Iris pigment epithelial cell (primary cell): Measurements from ENCODE around the gene GYPA.
"Not testable (repeated sequence)": the region's sequence is repeated elsewhere in the genome, so short reads cannot be mapped to it uniquely, and the experiment has no call there.

Experiments
- DNase-seq: peaks from one replicate; pipeline ENCODE4 v3.0.0-alpha.2; 2011; ENCODE audit warnings: low read depth

GYPA gene

DNA sequence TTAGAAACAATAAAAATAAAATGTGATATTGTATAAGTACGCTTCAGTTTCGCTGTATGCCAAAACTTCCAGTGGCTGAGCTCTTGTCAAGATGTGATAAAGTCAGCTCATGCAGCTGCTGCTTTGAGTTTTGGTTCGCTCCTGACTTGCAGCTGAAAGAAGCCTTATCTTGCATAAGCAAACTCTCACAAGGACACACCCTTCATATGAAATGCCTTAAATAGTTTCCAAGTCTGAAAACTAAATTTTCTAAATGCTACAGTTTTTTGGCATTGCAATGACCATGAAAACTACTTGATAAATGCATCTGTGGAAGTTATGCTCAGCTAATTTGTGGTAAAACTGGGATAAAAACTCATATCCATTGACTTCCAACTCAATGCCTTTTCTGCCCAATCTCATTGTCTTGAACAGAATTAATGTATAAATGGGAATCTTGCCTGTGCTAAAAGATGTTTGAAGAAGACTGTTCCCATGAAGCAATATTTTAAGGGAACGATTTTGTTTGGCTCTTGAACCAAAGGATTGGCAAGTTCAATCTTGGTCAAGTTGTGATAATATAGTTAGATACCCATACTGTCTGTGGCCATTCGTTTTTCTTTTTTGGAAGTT, 11.7 kb downstream of the GYPA start:
- not testable (repeated sequence) for DNase-seq

DNA sequence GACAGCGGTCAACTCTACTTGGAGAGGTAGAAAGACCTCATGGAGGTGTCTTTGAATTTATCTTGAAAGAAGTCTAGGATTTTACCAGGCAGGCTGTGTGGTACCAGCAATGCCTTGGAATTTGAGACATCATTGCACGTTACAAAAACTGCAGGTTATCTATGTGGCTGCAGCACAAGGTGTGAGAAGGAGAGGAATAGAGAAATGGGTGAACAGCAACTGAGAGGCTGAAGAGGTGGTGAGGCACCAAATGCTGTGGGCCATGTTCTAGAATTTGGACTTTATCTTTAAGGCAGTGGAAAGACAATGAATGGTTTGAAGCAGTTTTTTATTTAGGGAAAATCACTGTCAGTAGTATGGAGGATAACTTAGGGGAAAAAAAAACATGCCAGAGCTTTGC, 15.4 kb downstream of the GYPA start:
- DNase-seq, result not testable (repeated sequence)

DNA sequence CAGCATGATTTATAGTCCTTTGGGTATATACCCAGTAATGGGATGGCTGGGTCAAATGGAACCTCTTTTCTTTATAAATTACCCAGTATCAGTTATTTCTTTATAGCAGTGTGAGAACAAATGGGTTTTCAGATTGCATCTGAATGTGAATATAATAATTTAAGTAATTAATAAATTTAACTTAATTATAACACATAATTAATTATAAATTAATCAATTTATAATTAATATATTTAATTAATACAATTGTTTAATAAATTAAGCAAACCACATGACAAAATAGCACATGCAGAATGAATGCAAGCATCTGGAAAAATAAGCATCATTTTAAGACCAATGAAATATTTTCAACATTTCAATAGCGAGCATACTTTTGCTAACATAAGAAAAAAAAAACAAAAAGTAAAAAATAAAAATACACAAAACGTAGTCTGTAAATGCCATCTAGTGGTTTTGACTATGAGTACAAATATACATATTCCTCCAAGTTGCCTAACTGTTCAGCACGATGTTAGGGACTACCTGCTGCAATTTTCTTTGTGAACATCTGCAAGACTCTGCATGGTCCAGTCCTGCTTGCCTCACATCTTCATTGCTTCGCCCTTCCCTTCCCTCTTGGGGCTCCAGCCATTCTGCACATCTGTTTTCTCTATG, 16.4 kb downstream of the GYPA start:
- DNase-seq, result peak; percentile 14

DNA sequence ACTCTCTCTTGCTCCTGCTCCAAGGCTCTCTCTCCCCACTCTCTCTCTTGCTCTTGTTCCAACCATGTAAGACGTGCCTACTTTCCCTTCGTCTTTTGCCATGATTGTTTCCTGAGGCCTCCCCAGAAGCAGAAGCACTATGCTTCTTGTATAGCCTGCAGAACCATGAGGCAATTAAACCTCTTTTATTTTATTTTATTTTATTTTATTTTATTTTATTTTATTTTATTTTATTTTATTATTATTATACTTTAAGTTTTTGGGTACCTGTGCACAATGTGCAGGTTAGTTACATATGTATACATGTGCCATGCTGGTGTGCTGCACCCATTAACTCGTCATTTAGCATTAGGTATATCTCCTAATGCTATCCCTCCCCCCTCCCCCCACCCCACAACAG, 17.2 kb downstream of the GYPA start:
- DNase-seq, result not testable (repeated sequence)

DNA sequence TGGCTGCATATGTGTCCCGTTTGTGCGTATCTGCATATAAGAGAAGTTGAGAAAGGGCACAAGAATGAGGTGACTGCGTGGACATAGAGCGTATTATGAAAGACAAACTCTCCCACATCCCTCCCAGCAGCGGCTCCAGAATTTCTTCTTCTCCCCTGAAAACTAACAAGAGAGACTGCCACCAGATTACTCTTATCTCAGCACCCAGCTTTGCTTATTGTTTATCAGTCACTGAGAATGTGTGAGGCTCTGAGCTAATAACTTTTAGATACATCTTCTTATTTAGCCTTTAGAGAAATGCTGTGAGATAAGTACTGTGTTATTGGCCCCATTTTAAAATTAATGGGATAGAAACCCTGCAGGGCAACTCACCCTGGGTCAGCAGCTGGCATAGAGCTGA, 20.8 kb downstream of the GYPA start:
- not testable (repeated sequence) for DNase-seq

DNA sequence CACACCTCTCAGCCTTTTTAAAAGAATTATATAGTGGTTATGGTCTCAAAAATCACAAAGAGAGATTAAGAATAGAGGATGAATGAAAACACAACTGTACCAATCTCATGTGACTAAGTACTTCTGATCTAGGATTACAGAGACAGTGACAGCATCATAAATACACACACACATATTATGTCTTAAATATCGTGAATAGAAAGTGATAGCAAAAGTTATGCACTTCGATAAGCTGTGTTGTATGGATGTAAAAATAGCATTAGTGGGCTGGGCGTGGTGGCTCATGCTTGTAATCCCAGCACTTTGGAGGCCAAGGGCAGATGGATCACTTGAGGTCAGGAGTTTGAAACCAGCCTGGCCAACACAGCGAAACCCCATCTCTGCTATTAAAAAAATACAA, 25.0 kb downstream of the GYPA start:
- no peak for DNase-seq

DNA sequence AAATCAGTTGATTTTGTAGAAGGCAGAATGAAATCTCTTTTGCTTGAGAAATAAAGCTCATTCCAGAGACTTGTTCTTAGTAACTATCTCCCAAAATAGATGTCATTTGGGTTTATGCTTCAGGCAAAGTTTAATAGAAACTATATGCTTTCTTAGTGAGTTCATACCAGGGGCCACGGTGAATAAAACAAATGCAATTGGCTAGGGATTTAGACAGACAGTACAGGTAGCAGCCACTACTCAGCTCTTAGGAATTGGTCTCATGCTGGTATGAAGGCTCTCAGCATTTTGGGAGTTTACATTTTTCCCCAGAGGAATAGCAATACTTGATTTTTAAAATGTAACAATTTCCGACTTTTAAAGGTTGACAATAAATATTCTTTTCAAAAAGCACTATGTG, 27.0 kb downstream of the GYPA start:
- no peak for DNase-seq

DNA sequence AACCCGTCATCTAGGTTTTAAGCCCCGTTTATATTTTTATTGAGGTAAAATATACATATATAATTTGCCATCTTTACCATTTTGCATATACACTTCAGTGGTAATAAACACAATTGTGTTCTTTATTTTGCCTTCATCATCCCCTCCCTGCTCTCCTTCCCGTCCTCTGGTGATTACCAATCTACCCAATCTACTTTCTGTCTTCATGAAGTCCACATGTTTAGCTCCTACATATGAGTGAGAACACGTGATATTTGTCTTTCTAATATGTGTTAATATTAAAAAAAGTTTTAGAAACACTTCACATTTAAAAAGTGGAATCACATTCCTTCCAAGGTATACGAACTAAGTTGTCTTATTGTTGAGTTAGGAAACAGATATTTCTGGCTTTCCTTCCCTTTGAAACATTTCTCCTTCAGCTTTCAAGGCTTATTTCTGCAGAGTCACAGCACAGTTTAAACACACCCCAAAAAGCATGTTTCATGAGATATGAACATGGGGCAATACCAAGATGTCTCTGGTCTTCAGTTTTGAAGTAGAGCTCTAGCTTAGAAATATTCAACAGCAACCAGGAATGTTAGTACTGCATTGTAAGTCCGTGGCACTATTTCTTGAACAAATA, 35.9 kb downstream of the GYPA start:
- DNase-seq, result no peak

DNA sequence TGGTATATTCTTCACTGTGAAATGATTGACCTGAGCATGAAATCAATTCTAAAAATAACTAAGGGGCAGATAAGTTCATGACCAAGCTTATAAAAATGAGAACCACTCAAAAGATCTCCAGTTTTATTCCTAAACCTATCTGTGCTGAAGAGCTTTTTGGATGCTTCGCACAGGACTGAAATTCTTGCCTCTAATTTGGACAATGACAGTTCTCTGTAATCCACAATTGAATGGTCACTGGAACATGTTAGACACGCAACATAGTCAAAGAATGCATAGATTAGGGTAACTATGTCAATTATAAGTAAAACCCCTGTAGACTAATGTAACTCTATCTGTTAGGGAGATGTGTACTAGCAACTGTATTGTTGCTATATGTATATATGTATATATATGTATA, 42.7 kb downstream of the GYPA start:
- not testable (repeated sequence) for DNase-seq

DNA sequence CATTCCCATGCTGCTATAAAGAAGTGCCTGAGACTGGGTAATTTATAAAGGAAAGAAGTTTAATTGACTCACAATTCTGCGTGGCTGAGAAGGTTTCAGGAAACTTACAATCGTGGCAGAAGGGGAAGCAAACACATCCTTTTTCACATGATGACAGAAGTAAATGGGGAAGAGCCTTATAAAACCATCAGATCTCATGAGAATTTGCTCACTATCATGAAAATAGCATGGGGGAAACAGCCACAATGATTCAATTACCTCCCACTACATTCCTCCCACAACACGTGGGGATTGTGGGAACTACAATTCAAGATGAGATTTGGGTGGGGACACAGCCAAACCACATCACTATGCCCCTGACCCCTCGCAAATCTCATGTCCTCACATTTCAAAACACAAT, 46.5 kb downstream of the GYPA start:
- DNase-seq, result not testable (repeated sequence)

DNA sequence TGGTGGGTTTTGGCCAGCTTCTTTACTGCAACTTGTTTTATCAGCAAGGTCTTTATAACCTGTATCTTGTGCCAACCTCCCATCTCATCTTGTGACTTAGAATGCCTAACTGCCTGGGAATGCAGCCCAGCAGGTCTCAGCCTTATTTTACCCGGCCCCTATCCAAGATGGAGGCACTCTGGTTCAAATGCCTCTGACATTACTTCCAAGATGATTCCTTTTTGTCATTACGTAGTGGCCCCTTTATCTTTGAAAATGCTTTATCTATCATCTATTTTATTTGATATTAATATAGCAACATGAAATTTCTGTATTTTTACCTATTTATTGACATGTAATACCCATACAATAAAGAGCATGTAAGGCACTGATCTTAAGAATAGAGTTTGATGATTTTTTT, 49.3 kb downstream of the GYPA start:
- not testable (repeated sequence) for DNase-seq

DNA sequence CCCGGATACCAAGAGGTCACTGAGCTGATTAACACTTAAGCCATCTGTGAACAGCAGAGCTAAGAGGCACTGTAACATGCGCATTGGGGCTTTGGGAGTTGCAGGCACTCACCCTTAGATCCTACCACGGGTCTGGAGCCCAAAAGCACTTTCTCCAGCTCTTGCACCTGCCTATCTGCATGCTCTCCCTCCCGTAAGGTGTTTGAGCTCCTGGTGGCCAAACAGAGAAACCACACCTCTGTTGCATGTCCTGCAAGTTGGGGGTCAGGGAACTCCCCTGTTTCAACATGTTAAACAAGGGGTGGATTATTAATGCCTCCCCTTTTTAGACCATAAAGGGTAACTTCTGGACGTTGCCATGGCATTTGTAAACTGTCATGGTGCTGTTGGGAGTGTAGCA, 49.8 kb downstream of the GYPA start:
- DNase-seq, result no peak

DNA sequence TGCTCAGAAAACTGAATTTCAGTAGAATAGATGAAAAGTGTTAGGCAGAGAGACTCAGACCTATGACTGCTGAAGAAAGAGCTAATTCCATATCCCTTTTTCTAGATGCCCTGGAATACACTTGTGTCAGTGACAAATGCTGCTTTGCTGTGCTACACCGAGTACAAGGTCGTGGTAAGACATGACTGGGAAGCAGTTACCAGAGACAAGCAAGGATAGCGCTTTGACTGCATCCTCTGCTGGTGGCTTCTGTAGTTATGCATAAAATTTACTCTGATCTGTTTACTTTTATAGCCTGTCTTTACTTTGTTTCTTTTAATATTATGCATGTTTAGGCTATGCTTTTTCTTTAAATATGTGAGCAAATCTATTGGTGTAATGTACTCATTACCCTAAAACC, 58.5 kb downstream of the GYPA start:
- DNase-seq, result not testable (repeated sequence)

DNA sequence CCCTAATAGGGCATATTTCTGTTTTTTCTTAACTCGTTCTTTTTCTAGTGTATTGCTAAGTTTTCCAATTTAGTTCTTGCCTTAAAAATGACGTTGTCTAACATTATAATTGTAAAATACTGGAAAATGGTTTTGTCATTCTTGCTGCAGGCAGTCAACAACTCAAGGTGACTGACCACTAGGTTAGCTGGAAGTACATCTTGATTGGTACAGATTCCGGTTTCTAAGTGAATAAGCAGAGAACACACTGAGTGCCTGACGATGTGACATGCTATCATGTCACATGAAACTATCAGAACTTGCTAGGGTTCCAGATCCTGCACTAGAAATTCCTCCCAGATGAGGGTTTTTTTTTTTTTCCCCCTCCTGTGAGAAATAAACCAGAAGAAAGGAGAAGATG, 60.4 kb downstream of the GYPA start:
- not testable (repeated sequence) for DNase-seq

DNA sequence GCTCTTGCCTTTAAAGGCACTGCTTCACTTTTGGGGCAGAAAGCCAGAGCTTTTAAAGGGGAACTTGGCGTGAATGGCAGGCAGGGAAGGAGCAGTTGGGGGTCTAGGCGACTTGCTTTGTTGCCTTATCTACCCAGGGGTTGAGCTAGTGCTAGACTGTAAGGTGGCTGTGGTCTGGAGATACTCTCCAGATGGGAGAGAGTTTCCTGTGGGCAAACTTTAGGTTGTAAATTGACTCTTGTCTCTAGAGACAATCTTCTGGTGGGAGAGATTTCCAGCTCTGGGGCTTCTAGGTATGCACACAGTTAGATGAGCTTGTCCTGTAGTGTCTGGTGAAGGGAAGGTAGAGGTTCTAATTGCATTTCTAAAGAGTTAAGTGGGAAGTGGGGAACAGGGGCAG, 61.8 kb downstream of the GYPA start:
- not testable (repeated sequence) for DNase-seq

DNA sequence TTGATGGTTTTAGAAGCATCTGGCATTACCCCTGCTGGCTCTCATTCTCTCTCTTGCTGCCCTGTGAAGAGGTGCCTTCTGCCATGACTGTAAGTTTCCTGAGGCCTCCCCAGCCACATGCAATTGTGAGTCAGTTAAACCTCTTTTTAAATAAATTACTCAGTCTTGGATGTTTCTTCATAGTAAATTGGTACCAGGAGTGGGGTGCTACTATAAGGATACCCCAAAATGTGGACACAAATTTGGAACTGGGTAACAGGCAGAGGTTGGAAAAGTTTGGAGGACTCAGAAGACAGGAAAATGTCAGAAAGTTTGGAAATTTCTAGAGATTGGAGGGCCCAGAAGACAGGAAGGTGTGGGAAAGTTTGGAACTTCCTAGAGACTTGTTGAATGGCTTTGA, 79.0 kb downstream of the GYPA start:
- not testable (repeated sequence) for DNase-seq

DNA sequence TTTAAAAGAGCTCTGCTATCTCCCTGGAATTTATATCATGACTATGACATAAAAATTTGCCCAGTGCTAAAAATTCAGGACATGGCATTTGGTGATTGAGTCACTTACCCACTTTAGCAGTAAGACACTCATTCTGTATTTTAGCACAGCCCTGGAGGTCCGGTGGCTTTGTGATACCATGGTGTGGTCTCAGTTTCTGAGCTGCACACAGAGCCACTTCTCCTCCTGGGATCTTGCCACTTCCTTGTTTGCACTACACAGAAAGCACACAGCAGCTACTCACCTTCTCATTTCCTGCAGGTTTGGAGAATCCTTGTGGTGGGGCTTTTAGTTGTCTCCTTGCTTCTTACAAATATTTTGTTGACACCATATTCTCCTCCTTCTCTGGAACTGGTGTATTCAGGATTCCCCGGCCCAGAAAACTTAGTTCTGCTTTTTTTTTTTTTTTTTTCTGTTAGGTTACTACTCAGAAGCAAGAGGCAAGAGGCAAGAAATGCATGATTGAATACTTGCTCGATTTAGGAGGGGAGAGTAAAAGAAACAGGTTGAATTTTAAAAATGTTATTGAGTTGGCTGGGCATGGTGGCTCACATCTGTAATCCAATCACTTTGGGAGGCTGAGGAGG, 80.2 kb downstream of the GYPA start:
- DNase-seq, result not testable (repeated sequence)
